Measurements from ENCODE around the gene PIK3CB. TPM values are rescaled to one million over a fixed set of nuclear protein-coding genes. Genes with fewer than 3 reads are reported as not detected.

Gene PIK3CB
- total and polyA plus RNA-seq, 2 of the 8 experiments (the other 6 are each of a cell fraction or from before 2014, with no cell fraction given) = 8.3 to 35.2 TPM

DNA sequence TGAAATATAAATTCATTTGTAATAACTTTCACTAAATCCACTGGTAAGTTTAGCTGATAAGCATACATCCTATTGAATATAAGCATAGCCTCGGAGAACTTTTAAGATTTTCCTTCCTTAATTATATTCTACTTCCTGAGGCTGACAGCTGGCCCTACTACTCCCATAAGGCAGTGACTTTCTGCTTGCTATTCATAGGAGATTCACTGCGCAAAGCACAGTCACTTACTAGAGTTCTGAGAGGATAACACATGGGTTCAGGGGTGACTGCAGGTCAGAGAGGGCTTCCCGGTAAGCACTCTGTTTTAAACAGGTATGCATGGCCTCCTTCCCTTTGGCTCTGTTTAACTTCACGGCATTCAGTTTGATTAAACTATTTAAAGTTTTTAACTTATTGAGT, 150.3 kb downstream of the PIK3CB start:
- H3K4me3 ChIP-seq (ENCODE audit: extremely low read depth in 1 of 4, insufficient read depth in 2 of 4, low read depth in 3 of 4, low read length in 4 of 4) = no peak overlapping the region
- no peak overlapping the region for H3K23ac ChIP-seq (ENCODE audit: insufficient read length)
- ChIA-PET POLR2A (ENCODE audit: partially characterized antibody) (no interaction called here), CTCF (ENCODE audit: partially characterized antibody) (interaction anchor here (0.7 to 2.8 kb wide), 2 partner anchors 238 to 239 kb away, joined by 3 to 8 read pairs; no protein-coding TSS in a partner anchor)
- H3K79me1 ChIP-seq (ENCODE audit: low read depth, low read length) = no peaks in the 10 kb centered on the region
- no peak overlapping the region for H3K27ac ChIP-seq (ENCODE audit: low read depth, low read length)
- H2BK15ac ChIP-seq (ENCODE audit: low read length) = no peak overlapping the region
- H3K79me2 ChIP-seq (ENCODE audit: control insufficient read depth in 1 of 2, insufficient read depth in 2 of 2, low read length in 2 of 2) = no peaks in the 10 kb centered on the region
- H3K9me3 ChIP-seq (ENCODE audit: insufficient read depth in 2 of 2, low read depth in 1 of 2, low read length in 1 of 2) = no peaks in the 10 kb centered on the region
- H4K5ac ChIP-seq (ENCODE audit: insufficient read length, low read depth, low read length) = no peak overlapping the region
- no peak overlapping the region for H2BK120ac ChIP-seq (replicated peaks; ENCODE audit: low read depth, low read length)
- H3K4me1 ChIP-seq (replicated peaks in 1 of 4; ENCODE audit: control insufficient read depth in 3 of 4, insufficient read depth in 4 of 4, low read length in 3 of 4) = no peaks in the 10 kb centered on the region
- H3K56ac ChIP-seq (replicated peaks; ENCODE audit: insufficient read length, low read depth, low read length) = no peak overlapping the region
- H4K8ac ChIP-seq (ENCODE audit: extremely low read depth, insufficient read depth, low read length) = no peak overlapping the region
- no peak overlapping the region for H3K9ac ChIP-seq (replicated peaks in 1 of 4; ENCODE audit: extremely low read depth in 1 of 4, low read depth in 3 of 4, low read length in 3 of 4)
- WGBS, 2 experiments (ENCODE audit: extremely low coverage in 1 of 2, insufficient coverage in 1 of 2, insufficient read length in 1 of 2, insufficient replicate concordance in 2 of 2, low coverage in 1 of 2, low lambda C conversion rate in 2 of 2, missing lambda C conversion rate in 1 of 2) = 97% methylated on average over 4 of the region's 4 CpGs; no CpG with 5 or more reads in 1 of the 2 experiments
- DNase-seq (ENCODE audit: low read depth in 1 of 2, low spot score in 2 of 2) (no peak), FAIRE-seq (no peak)
- H4K20me1 ChIP-seq (replicated peaks in 1 of 2; ENCODE audit: control insufficient read depth in 1 of 2, insufficient read depth in 2 of 2, low read length in 2 of 2) = no peaks in the 10 kb centered on the region
- H2BK5ac ChIP-seq (ENCODE audit: low read depth, low read length) = no peak overlapping the region
- H3K27me3 ChIP-seq (replicated peaks in 1 of 4; ENCODE audit: control insufficient read depth in 3 of 4, extremely low read depth in 1 of 4, insufficient read depth in 3 of 4, low read length in 3 of 4) = no peaks in the 10 kb centered on the region
- no peak overlapping the region for H2AK5ac ChIP-seq (ENCODE audit: low read depth, low read length)
- no peak overlapping the region for H3K4ac ChIP-seq (replicated peaks; ENCODE audit: insufficient read length, low read depth, low read length)
- no peak for TF ChIP-seq KDM4A (IDR thresholded peaks at IDR 0.05; ENCODE audit: low read depth, low read length, severe bottlenecking)
- TF ChIP-seq POU5F1 (IDR thresholded peaks at IDR 0.05; ENCODE audit: low read depth, low read length) = no peak
- no peak for TF ChIP-seq RFX5 (IDR thresholded peaks at IDR 0.05; ENCODE audit: borderline replicate concordance, low read depth, low read length)
- no peak overlapping the region for H2BK20ac ChIP-seq (ENCODE audit: low read length)
- no peak overlapping the region for H4K91ac ChIP-seq (replicated peaks; ENCODE audit: insufficient read length, low read length)
- H3K23me2 ChIP-seq (ENCODE audit: low read depth, low read length) = no peaks in the 10 kb centered on the region
- H2BK12ac ChIP-seq (ENCODE audit: low read depth, low read length) = no peak overlapping the region
- H3K4me2 ChIP-seq (ENCODE audit: insufficient read depth in 1 of 2, low read depth in 2 of 2, low read length in 2 of 2) = no peak overlapping the region
- H3K14ac ChIP-seq (ENCODE audit: insufficient read length) = no peak overlapping the region
- H3K18ac ChIP-seq (ENCODE audit: extremely low read depth, low read length) = no peak overlapping the region
- H3K36me3 ChIP-seq (ENCODE audit: control insufficient read depth in 2 of 4, insufficient read depth in 4 of 4, low read length in 3 of 4) = peaks cover 0 to 28% (median 3%) of the 10 kb centered on the region in 4 experiments; a peak in 4 of 8 replicates
- H2AFZ ChIP-seq (ENCODE audit: low read length) = no peak overlapping the region
